ENCODE measurements around the gene HPGD.

HPGD gene

GRCh38 chr4:174553828-174554227, 31.5 kb upstream of the HPGD start:
- TF ChIP-seq CTCF (IDR thresholded peaks at IDR 0.05) = no peak

GRCh38 chr4:174553031-174553430, 30.7 kb upstream of the HPGD start:
- TF ChIP-seq CTCF (IDR thresholded peaks at IDR 0.05) = no peak

GRCh38 chr4:174550541-174550940, 28.3 kb upstream of the HPGD start:
- TF ChIP-seq CTCF (IDR thresholded peaks at IDR 0.05) = no peak

- no peak for TF ChIP-seq CTCF (IDR thresholded peaks at IDR 0.05)
Measured at GRCh38 chr4:174549721-174550120, 27.4 kb upstream of the HPGD start.

- no peak for TF ChIP-seq CTCF (IDR thresholded peaks at IDR 0.05)
Measured at GRCh38 chr4:174545268-174545667, 23.0 kb upstream of the HPGD start.

- no peak for TF ChIP-seq CTCF (IDR thresholded peaks at IDR 0.05)
Measured at GRCh38 chr4:174544496-174544895, 22.2 kb upstream of the HPGD start.

- TF ChIP-seq CTCF (IDR thresholded peaks at IDR 0.05) = no peak
Measured at GRCh38 chr4:174540175-174540574, 17.9 kb upstream of the HPGD start.

GRCh38 chr4:174539571-174539970, 17.3 kb upstream of the HPGD start:
- TF ChIP-seq CTCF (IDR thresholded peaks at IDR 0.05) = no peak

Measured in LNCAP (cell line).